HepG2 (cell line): ENCODE results near the gene C19orf44. TPM values are rescaled to one million over a fixed set of nuclear protein-coding genes. Genes with fewer than 3 reads are reported as not detected.
A peak's percentile ranks its signal among the peaks of the same experiment; 100 is the strongest.

ENCODE experiments used
- FOXJ3 ChIP-seq: sonication (generic); formaldehyde crosslinking; IDR thresholded peaks from 2 replicates; pipeline ENCODE4 v1.4.0; 2020; ENCODE audit warnings: missing genetic modification reagents, mild to moderate bottlenecking, borderline replicate concordance
- FOXO4 ChIP-seq: sonication (generic); formaldehyde crosslinking; conservative IDR thresholded peaks from 2 replicates; pipeline ENCODE4 v1.8.1; 2023; ENCODE audit warnings: missing genetic modification reagents
- HIVEP1 ChIP-seq: sonication (generic); formaldehyde crosslinking; IDR thresholded peaks from 2 replicates; pipeline ENCODE4 v1.4.0; 2020; ENCODE audit warnings: mild to moderate bottlenecking, missing genetic modification reagents
- HOXA5 ChIP-seq: sonication (generic); formaldehyde crosslinking; IDR thresholded peaks from 2 replicates; pipeline ENCODE4 v1.4.0; 2020; ENCODE audit warnings: missing genetic modification reagents
- NFE2L2 ChIP-seq: fragments of 150-350 bp; IDR thresholded peaks from 2 replicates; pipeline ENCODE4 v1.6.1; 2014; ENCODE audit warnings: low read length
- SIX1 ChIP-seq: sonication (generic); formaldehyde crosslinking; IDR thresholded peaks from 2 replicates; pipeline ENCODE4 v1.4.0; 2020; ENCODE audit warnings: missing genetic modification reagents, borderline replicate concordance
- SRF ChIP-seq: IDR thresholded peaks from 2 replicates; pipeline ENCODE4 v1.6.1; 2011; ENCODE audit warnings: mild to moderate bottlenecking, low read depth, low read length, moderate library complexity
- TAF1 ChIP-seq: sonication (generic); formaldehyde crosslinking; IDR thresholded peaks from 2 replicates; pipeline ENCODE4 v1.4.0; 2020; ENCODE audit warnings: missing genetic modification reagents
- ZBTB26 ChIP-seq: IDR thresholded peaks from 2 replicates; pipeline ENCODE4 v1.6.1; 2016; ENCODE audit warnings: missing compliant biosample characterization, missing genetic modification reagents, borderline replicate concordance
- ZBTB42 ChIP-seq: sonication (generic); formaldehyde crosslinking; IDR thresholded peaks from 2 replicates; pipeline ENCODE4 v1.5.0; 2020; ENCODE audit warnings: mild to moderate bottlenecking, missing genetic modification reagents
- ZFP36 ChIP-seq: fragments of 150-350 bp; IDR thresholded peaks from 2 replicates; pipeline ENCODE4 v1.6.1; 2018; ENCODE audit warnings: borderline replicate concordance, low read length, low read depth; ENCODE audit not compliant: partially characterized antibody
- ZFX ChIP-seq: sonication (generic); formaldehyde crosslinking; IDR thresholded peaks from 2 replicates; pipeline ENCODE4 v1.4.0; 2020; ENCODE audit warnings: mild to moderate bottlenecking, low read depth, missing genetic modification reagents, moderate library complexity
- ZNF282 ChIP-seq: fragments of 450-650 bp; IDR thresholded peaks from 2 replicates; pipeline ENCODE4 v1.6.1; 2018; ENCODE audit not compliant: partially characterized antibody
- ZNF362 ChIP-seq: sonication (generic); formaldehyde crosslinking; IDR thresholded peaks from 2 replicates; pipeline ENCODE4 v1.4.0; 2020; ENCODE audit warnings: missing genetic modification reagents, mild to moderate bottlenecking, borderline replicate concordance
- ZNF432 ChIP-seq: sonication (generic); formaldehyde crosslinking; IDR thresholded peaks from 2 replicates; pipeline ENCODE4 v1.5.0; 2020; ENCODE audit warnings: missing genetic modification reagents, mild to moderate bottlenecking, borderline replicate concordance
- ZNF574 ChIP-seq: sonication (generic); formaldehyde crosslinking; IDR thresholded peaks from 2 replicates; pipeline ENCODE4 v1.4.0; 2020; ENCODE audit warnings: missing genetic modification reagents
- ZNF607 ChIP-seq: sonication (generic); formaldehyde crosslinking; IDR thresholded peaks from 2 replicates; pipeline ENCODE4 v1.5.1; 2020; ENCODE audit warnings: missing genetic modification reagents, mild to moderate bottlenecking, borderline replicate concordance
- ZNF800 ChIP-seq: sonication (generic); formaldehyde crosslinking; IDR thresholded peaks from 2 replicates; pipeline ENCODE4 v1.4.0; 2020; ENCODE audit warnings: missing genetic modification reagents
- polyA plus RNA-seq, 8 experiments: library from polyadenylated mRNA; depleted of rRNA in 3 of 8; stranded (reverse) in 7 of 8; unstranded in 1 of 8; fragments of >200 nt; fragmentation: Illumina TruSeq in 4 of 8; extraction: Trizol in 4 of 8; gene quantifications; 2 replicates each; pipeline versions ENCODE4 v1.2.1 to v1.2.3, GENCODE V29; 2011 to 2016; ENCODE audit warnings: low read depth in 4 of 8, missing spikeins in 1 of 8, mixed read lengths in 1 of 8; ENCODE audit not compliant: insufficient read depth in 1 of 8
- total RNA-seq, 5 experiments: library from RNA; depleted of rRNA; stranded (reverse); fragments of >200 nt; fragmentation: Illumina TruSeq; extraction: Trizol; gene quantifications; 2 replicates each; pipeline ENCODE4 v1.2.3, GENCODE V29; 2016; ENCODE audit warnings: low read depth in 1 of 5

C19orf44 gene
- total and polyA plus RNA-seq, 2 of the 13 experiments (the other 11 are each of a cell fraction or from before 2014, with no cell fraction given): 3.2 to 4.3 TPM

GRCh38 chr19:16463991-16464575 is 32.1 kb upstream of the C19orf44 start (continued):
- TF ChIP-seq ZNF800 (CRISPR knock-in tag) (no peak), ZBTB26 (no peak), TAF1 (CRISPR knock-in tag) (peak; percentile 18; the same call in 1 of the 2 replicates), ZNF574 (CRISPR knock-in tag) (peak; percentile 55), ZFP36 (no peak), HIVEP1 (CRISPR knock-in tag) (no peak), SIX1 (CRISPR knock-in tag) (peak; percentile 88), HOXA5 (CRISPR knock-in tag) (no peak), ZNF607 (CRISPR knock-in tag) (no peak), ZFX (CRISPR knock-in tag) (no peak), ZNF432 (no peak), FOXO4 (CRISPR knock-in tag) (no peak), ZNF282 (no peak), ZNF362 (CRISPR knock-in tag) (0 out of 2 replicates have a peak, but pooled peaks have one; percentile 16), NFE2L2 (no peak), SRF (no peak), ZBTB42 (CRISPR knock-in tag) (no peak), FOXJ3 (CRISPR knock-in tag) (peak; percentile 68; the same call in 1 of the 2 replicates)
